Neural cell (in vitro differentiated cells): Measurements from ENCODE around the gene PRDM1. TPM values are rescaled to one million over a fixed set of nuclear protein-coding genes. Genes with fewer than 3 reads are reported as not detected.

Source experiments
- H2AFZ ChIP-seq: fragments of 200-600, 300-800 bp; sonication (generic), shearing (Covaris generic); 2 replicates; pipeline ENCODE4 v1.6.0; 2014; ENCODE audit warnings: low read depth, mild to moderate bottlenecking, antibody characterized with exemption, low read length, moderate library complexity
- H3F3A ChIP-seq: fragments of 200-600 bp; shearing (Covaris generic); 2 replicates; pipeline ENCODE4 v1.6.1; 2016; ENCODE audit warnings: mild to moderate bottlenecking, moderate library complexity, mixed read lengths, antibody characterized with exemption, low read length; ENCODE audit not compliant: insufficient read depth, poor library complexity, severe bottlenecking
- H3K27ac ChIP-seq: fragments of 200-600, 300-800 bp; sonication (generic), shearing (Covaris generic); 2 replicates; pipeline ENCODE4 v1.5.1; 2014; ENCODE audit warnings: mild to moderate bottlenecking, low read length, moderate library complexity
- H3K27me3 ChIP-seq: fragments of 300-800, 200-600 bp; sonication (generic), shearing (Covaris generic); 2 replicates; pipeline ENCODE4 v1.6.0; 2014; ENCODE audit warnings: mild to moderate bottlenecking, low read depth, low read length, moderate library complexity; ENCODE audit not compliant: insufficient read depth
- H3K36me3 ChIP-seq: fragments of 300-800, 200-600 bp; sonication (generic), shearing (Covaris generic); 2 replicates; pipeline ENCODE4 v1.5.1; 2014; ENCODE audit warnings: mild to moderate bottlenecking, antibody characterized with exemption, low read length, moderate library complexity; ENCODE audit not compliant: insufficient read depth
- H3K4me2 ChIP-seq: fragments of 300-800, 200-600 bp; sonication (generic), shearing (Covaris generic); 2 replicates; pipeline ENCODE4 v1.6.0; 2014; ENCODE audit warnings: mild to moderate bottlenecking, low read length
- H3K4me3 ChIP-seq: fragments of 300-800, 200-600 bp; sonication (generic), shearing (Covaris generic); 2 replicates; pipeline ENCODE4 v1.5.1; 2014; ENCODE audit warnings: mild to moderate bottlenecking, low read length, moderate library complexity
- H3K79me2 ChIP-seq: fragments of 200-600 bp; shearing (Covaris generic); replicated peaks from 2 replicates; pipeline ENCODE4 v1.6.0; 2014; ENCODE audit warnings: mild to moderate bottlenecking, low read length, moderate library complexity; ENCODE audit not compliant: insufficient read depth
- H3K9ac ChIP-seq: fragments of 300-800, 200-600 bp; sonication (generic), shearing (Covaris generic); 2 replicates; pipeline ENCODE4 v1.6.1; 2016; ENCODE audit warnings: mild to moderate bottlenecking, low read length, mixed read lengths
- H3K9me2 ChIP-seq: fragments of 200-600 bp; shearing (Covaris generic); 2 replicates; pipeline ENCODE4 v1.6.1; 2016; ENCODE audit warnings: mild to moderate bottlenecking, low read length, mixed read lengths; ENCODE audit not compliant: insufficient read depth
- H3K9me3 ChIP-seq: fragments of 200-600, 300-800 bp; sonication (generic), shearing (Covaris generic); 2 replicates; pipeline ENCODE4 v1.6.1; 2016; ENCODE audit warnings: mild to moderate bottlenecking, mixed run types, low read length, moderate library complexity, mixed read lengths
- H4K20me1 ChIP-seq: fragments of 200-600 bp; shearing (Covaris generic); 2 replicates; pipeline ENCODE4 v1.6.1; 2016; ENCODE audit warnings: mild to moderate bottlenecking, mixed run types; ENCODE audit not compliant: insufficient read depth
- EP300 ChIP-seq: fragments of 450-650 bp; conservative IDR thresholded peaks from 2 replicates; pipeline ENCODE4 v1.6.1; 2014; ENCODE audit warnings: antibody characterized with exemption, mild to moderate bottlenecking, moderate library complexity; ENCODE audit not compliant: poor library complexity, severe bottlenecking
- EZH2 ChIP-seq: fragments of 200-600, 300-800 bp; shearing (Covaris generic), sonication (generic); IDR thresholded peaks from 2 replicates; pipeline ENCODE4 v1.6.1; 2014; ENCODE audit warnings: antibody characterized with exemption, low read length, borderline replicate concordance, mild to moderate bottlenecking; ENCODE audit not compliant: insufficient read depth, poor library complexity, severe bottlenecking
- MXI1 ChIP-seq: fragments of 450-650 bp; conservative IDR thresholded peaks from 2 replicates; pipeline ENCODE4 v1.6.1; 2014; ENCODE audit warnings: antibody characterized with exemption, mild to moderate bottlenecking; ENCODE audit not compliant: poor library complexity, severe bottlenecking
- POLR2AphosphoS5 ChIP-seq: IDR thresholded peaks from 2 replicates; pipeline ENCODE4 v1.6.1; 2012
- RAD21 ChIP-seq: fragments of 450-650 bp; conservative IDR thresholded peaks from 2 replicates; pipeline ENCODE4 v1.6.1; 2014; ENCODE audit warnings: antibody characterized with exemption, mild to moderate bottlenecking, moderate library complexity
- SMC3 ChIP-seq: fragments of 450-650 bp; conservative IDR thresholded peaks from 2 replicates; pipeline ENCODE4 v1.6.1; 2014; ENCODE audit warnings: antibody characterized with exemption, mild to moderate bottlenecking, moderate library complexity; ENCODE audit not compliant: poor library complexity
- TAF1 ChIP-seq: IDR thresholded peaks from 2 replicates; pipeline ENCODE4 v1.6.1; 2012; ENCODE audit warnings: low read depth
- polyA plus RNA-seq: library from polyadenylated mRNA; depleted of rRNA; stranded (reverse); fragments of >200 nt; gene quantifications from 2 replicates; pipeline ENCODE4 v1.2.3, GENCODE V29; 2014
- TF ChIP-seq, protein P1 (sequence below): fragments of 450-650 bp; IDR thresholded peaks from 2 replicates; pipeline ENCODE4 v1.5.1; 2014; ENCODE audit warnings: antibody characterized with exemption, mild to moderate bottlenecking, moderate library complexity; ENCODE audit not compliant: poor library complexity, severe bottlenecking
- TF ChIP-seq, protein P2 (sequence below): IDR thresholded peaks from 2 replicates; pipeline ENCODE4 v1.6.1; 2012; ENCODE audit warnings: borderline replicate concordance

Gene PRDM1
- polyA plus RNA-seq, 1 donor from 2014 or later, result 0.09 TPM

DNA sequence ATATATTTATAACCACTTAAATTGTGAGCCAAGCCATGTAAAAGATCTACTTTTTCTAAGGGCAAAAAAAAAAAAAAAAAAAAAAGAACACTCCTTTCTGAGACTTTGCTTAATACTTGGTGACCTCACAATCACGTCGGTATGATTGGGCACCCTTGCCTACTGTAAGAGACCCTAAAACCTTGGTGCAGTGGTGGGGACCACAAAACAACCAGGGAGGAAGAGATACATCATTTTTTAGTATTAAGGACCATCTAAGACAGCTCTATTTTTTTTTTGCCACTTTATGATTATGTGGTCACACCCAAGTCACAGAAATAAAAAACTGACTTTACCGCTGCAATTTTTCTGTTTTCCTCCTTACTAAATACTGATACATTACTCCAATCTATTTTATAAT is 22.9 kb downstream of the PRDM1 start:
- TF ChIP-seq EP300 (no peak), EZH2 (no peak), TAF1 (no peak), RAD21 (no peak), POLR2AphosphoS5 (no peak), SMC3 (no peak), MXI1 (no peak)
- TF ChIP-seq, protein P1, sequence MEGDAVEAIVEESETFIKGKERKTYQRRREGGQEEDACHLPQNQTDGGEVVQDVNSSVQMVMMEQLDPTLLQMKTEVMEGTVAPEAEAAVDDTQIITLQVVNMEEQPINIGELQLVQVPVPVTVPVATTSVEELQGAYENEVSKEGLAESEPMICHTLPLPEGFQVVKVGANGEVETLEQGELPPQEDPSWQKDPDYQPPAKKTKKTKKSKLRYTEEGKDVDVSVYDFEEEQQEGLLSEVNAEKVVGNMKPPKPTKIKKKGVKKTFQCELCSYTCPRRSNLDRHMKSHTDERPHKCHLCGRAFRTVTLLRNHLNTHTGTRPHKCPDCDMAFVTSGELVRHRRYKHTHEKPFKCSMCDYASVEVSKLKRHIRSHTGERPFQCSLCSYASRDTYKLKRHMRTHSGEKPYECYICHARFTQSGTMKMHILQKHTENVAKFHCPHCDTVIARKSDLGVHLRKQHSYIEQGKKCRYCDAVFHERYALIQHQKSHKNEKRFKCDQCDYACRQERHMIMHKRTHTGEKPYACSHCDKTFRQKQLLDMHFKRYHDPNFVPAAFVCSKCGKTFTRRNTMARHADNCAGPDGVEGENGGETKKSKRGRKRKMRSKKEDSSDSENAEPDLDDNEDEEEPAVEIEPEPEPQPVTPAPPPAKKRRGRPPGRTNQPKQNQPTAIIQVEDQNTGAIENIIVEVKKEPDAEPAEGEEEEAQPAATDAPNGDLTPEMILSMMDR, result no peak
- TF ChIP-seq, protein P2, sequence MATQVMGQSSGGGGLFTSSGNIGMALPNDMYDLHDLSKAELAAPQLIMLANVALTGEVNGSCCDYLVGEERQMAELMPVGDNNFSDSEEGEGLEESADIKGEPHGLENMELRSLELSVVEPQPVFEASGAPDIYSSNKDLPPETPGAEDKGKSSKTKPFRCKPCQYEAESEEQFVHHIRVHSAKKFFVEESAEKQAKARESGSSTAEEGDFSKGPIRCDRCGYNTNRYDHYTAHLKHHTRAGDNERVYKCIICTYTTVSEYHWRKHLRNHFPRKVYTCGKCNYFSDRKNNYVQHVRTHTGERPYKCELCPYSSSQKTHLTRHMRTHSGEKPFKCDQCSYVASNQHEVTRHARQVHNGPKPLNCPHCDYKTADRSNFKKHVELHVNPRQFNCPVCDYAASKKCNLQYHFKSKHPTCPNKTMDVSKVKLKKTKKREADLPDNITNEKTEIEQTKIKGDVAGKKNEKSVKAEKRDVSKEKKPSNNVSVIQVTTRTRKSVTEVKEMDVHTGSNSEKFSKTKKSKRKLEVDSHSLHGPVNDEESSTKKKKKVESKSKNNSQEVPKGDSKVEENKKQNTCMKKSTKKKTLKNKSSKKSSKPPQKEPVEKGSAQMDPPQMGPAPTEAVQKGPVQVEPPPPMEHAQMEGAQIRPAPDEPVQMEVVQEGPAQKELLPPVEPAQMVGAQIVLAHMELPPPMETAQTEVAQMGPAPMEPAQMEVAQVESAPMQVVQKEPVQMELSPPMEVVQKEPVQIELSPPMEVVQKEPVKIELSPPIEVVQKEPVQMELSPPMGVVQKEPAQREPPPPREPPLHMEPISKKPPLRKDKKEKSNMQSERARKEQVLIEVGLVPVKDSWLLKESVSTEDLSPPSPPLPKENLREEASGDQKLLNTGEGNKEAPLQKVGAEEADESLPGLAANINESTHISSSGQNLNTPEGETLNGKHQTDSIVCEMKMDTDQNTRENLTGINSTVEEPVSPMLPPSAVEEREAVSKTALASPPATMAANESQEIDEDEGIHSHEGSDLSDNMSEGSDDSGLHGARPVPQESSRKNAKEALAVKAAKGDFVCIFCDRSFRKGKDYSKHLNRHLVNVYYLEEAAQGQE, result no peak
- Histone ChIP-seq H3K27ac (no peak overlapping the region), H3F3A (no peaks in the 10 kb centered on the region), H3K9ac (no peak overlapping the region), H3K79me2 (no peaks in the 10 kb centered on the region), H3K27me3 (no peaks in the 10 kb centered on the region), H3K4me2 (no peak overlapping the region), H4K20me1 (no peaks in the 10 kb centered on the region), H3K36me3 (no peaks in the 10 kb centered on the region), H3K4me3 (no peak overlapping the region), H3K9me2 (no peaks in the 10 kb centered on the region), H3K9me3 (no peaks in the 10 kb centered on the region), H2AFZ (no peak overlapping the region)

DNA sequence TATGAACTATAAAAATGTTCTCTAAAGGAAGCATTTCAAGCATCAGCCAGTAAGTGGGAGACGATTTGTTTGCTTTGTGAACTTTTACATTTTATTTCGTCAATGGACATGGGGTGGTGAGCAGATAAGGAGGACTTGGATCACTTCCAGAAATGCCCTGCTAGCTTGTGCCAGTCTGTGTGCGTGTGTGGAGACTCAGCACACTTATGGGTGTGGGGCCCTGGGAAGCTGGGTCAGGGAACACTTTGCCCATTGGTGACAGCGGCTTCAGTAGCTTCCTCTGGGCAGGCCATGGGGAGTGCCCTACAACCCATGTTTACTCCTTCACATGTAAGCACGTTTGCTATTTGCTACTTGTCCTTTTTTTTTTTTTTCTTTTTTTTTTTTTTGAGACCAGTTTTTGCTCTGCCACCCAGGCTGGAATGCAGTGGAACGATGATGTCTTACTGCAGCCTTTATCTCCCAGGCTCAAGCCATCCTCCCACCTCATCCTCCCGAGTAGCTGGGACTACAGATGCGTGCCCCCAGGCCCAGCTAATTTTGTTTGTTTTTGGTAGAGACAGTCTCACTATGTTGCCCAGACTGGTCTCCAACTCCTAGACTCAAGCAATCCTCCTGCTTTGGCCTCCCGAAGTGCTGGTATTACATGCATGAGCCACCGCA is 24.2 kb downstream of the PRDM1 start:
- no peak overlapping the region for H3K4me2 ChIP-seq
- no peak overlapping the region for H3K9ac ChIP-seq
- no peaks in the 10 kb centered on the region for H3K9me3 ChIP-seq
- no peak for TF ChIP-seq RAD21
- TF ChIP-seq MXI1, result no peak
- TF ChIP-seq, protein P1, result no peak
- H3K36me3 ChIP-seq, result no peaks in the 10 kb centered on the region
- H3K79me2 ChIP-seq, result no peaks in the 10 kb centered on the region
- no peak overlapping the region for H3K4me3 ChIP-seq
- H2AFZ ChIP-seq, result no peak overlapping the region
- no peaks in the 10 kb centered on the region for H3K9me2 ChIP-seq
- no peaks in the 10 kb centered on the region for H3F3A ChIP-seq
- H3K27me3 ChIP-seq, result no peaks in the 10 kb centered on the region
- no peaks in the 10 kb centered on the region for H4K20me1 ChIP-seq
- H3K27ac ChIP-seq, result no peak overlapping the region
